GM23338 (cell line): Measurements from ENCODE around the gene GRAMD1A. TPM values are rescaled to one million over a fixed set of nuclear protein-coding genes. Genes with fewer than 3 reads are reported as not detected.

Experiments used
- ATAC-seq: fragments of 200-7000 bp; cut with Tn5 transposase; 3 replicates; pipeline ENCODE4 v1.9.1; 2020
- DNase-seq: peaks from one replicate; pipeline ENCODE4 v3.0.0-alpha.2; 2015; ENCODE audit warnings: low spot score
- H2AFZ ChIP-seq: fragments of 200-600 bp; sonication (generic); 2 replicates; pipeline ENCODE4 v1.8.0; 2016; ENCODE audit warnings: antibody characterized with exemption, mild to moderate bottlenecking, moderate library complexity
- H3F3A ChIP-seq: fragments of 200-600 bp; sonication (generic); replicated peaks from 2 replicates; pipeline ENCODE4 v1.8.0; 2017; ENCODE audit warnings: antibody characterized with exemption, mixed run types, low read depth
- H3K27ac ChIP-seq: fragments of 200-600 bp; sonication (generic); 2 replicates; pipeline ENCODE4 v1.6.1; 2016; ENCODE audit warnings: low read depth
- H3K27me3 ChIP-seq: fragments of 200-600 bp; sonication (generic); 2 replicates; pipeline ENCODE4 v1.8.0; 2016; ENCODE audit warnings: mild to moderate bottlenecking, mixed run types, moderate library complexity; ENCODE audit not compliant: insufficient read depth
- H3K36me3 ChIP-seq: fragments of 200-600 bp; sonication (generic); 2 replicates; pipeline ENCODE4 v1.8.0; 2016; ENCODE audit warnings: mild to moderate bottlenecking; ENCODE audit not compliant: insufficient read depth
- H3K4me1 ChIP-seq: fragments of 200-600 bp; sonication (generic); 2 replicates; pipeline ENCODE4 v1.8.0; 2016; ENCODE audit warnings: mild to moderate bottlenecking, moderate library complexity; ENCODE audit not compliant: insufficient read depth
- H3K4me2 ChIP-seq: fragments of 200-600 bp; sonication (generic); 2 replicates; pipeline ENCODE4 v1.7.1; 2017; ENCODE audit warnings: mixed run types
- H3K4me3 ChIP-seq: fragments of 200-600 bp; sonication (generic); 2 replicates; pipeline ENCODE4 v1.6.1; 2016; ENCODE audit warnings: mixed run types
- H3K79me2 ChIP-seq: fragments of 200-600 bp; sonication (generic); replicated peaks from 2 replicates; pipeline ENCODE4 v1.8.0; 2017; ENCODE audit warnings: mild to moderate bottlenecking; ENCODE audit not compliant: insufficient read depth
- H3K9me2 ChIP-seq: fragments of 200-600 bp; sonication (generic); 2 replicates; pipeline ENCODE4 v1.8.0; 2017; ENCODE audit not compliant: insufficient read depth
- H4K20me1 ChIP-seq: fragments of 200-600 bp; sonication (generic); replicated peaks from 2 replicates; pipeline ENCODE4 v1.8.0; 2017; ENCODE audit warnings: mild to moderate bottlenecking; ENCODE audit not compliant: insufficient read depth
- H3K27ac Mint-ChIP-seq: 2 replicates; pipeline ENCODE4 v1.8.0; 2020; ENCODE audit warnings: inconsistent platforms, mild to moderate bottlenecking, moderate library complexity, mixed read lengths
- H3K27me3 Mint-ChIP-seq: 3 replicates; pipeline ENCODE4 v1.8.0; 2022; ENCODE audit warnings: low read depth, mild to moderate bottlenecking, moderate library complexity, mixed read lengths, inconsistent platforms; ENCODE audit not compliant: insufficient read depth, poor library complexity
- H3K36me3 Mint-ChIP-seq: 3 replicates; pipeline ENCODE4 v1.8.0; 2021; ENCODE audit warnings: low read depth, mild to moderate bottlenecking, inconsistent platforms, moderate library complexity, mixed read lengths
- H3K4me1 Mint-ChIP-seq: 3 replicates; pipeline ENCODE4 v1.8.0; 2020; ENCODE audit warnings: mild to moderate bottlenecking, inconsistent platforms, mixed read lengths
- H3K4me3 Mint-ChIP-seq: 3 replicates; pipeline ENCODE4 v1.8.0; 2021; ENCODE audit warnings: moderate library complexity, mild to moderate bottlenecking, inconsistent platforms, mixed read lengths
- H3K9me3 Mint-ChIP-seq: 3 replicates; pipeline ENCODE4 v1.8.0; 2020; ENCODE audit warnings: moderate library complexity, mild to moderate bottlenecking, inconsistent platforms, mixed read lengths
- CREB1 ChIP-seq: fragments of 250-450 bp; sonication (Bioruptor Pico); IDR thresholded peaks from 2 replicates; pipeline ENCODE4 v1.5.0; 2020; ENCODE audit warnings: low read depth, mild to moderate bottlenecking, moderate library complexity
- CTCF ChIP-seq, 2 experiments: fragments of 200-600 bp in 1 of 2; sonication (generic) in 1 of 2; conservative IDR thresholded peaks; 2 replicates each; pipeline versions ENCODE4 v1.5.1 to v1.6.1; 2016 to 2017; ENCODE audit warnings: antibody characterized with exemption in 2 of 2, low read depth in 2 of 2, mild to moderate bottlenecking in 2 of 2, moderate library complexity in 1 of 2
- ETS1 ChIP-seq: IDR thresholded peaks from 2 replicates; pipeline ENCODE4 v1.6.1; 2016; ENCODE audit warnings: antibody characterized with exemption
- EZH2 ChIP-seq: fragments of 200-600 bp; sonication (generic); IDR thresholded peaks from one replicate; pipeline ENCODE4 v1.8.0; 2017; ENCODE audit warnings: antibody characterized with exemption, mild to moderate bottlenecking, low read depth; ENCODE audit not compliant: unreplicated experiment
- EZH2phosphoT487 ChIP-seq: fragments of 200-600 bp; sonication (generic); IDR thresholded peaks from one replicate; pipeline ENCODE4 v1.8.1; 2018; ENCODE audit warnings: antibody characterized with exemption; ENCODE audit not compliant: unreplicated experiment
- JUNB ChIP-seq: IDR thresholded peaks from one replicate; pipeline ENCODE4 v1.6.1; 2016; ENCODE audit warnings: antibody characterized with exemption; ENCODE audit not compliant: unreplicated experiment
- NANOG ChIP-seq: IDR thresholded peaks from 2 replicates; pipeline ENCODE4 v1.6.1; 2016; ENCODE audit warnings: antibody characterized with exemption, borderline replicate concordance
- POLR2AphosphoS5 ChIP-seq: IDR thresholded peaks from 2 replicates; pipeline ENCODE4 v1.6.1; 2016; ENCODE audit warnings: antibody characterized with exemption, low read depth
- REST ChIP-seq: IDR thresholded peaks from one replicate; pipeline ENCODE4 v1.6.1; 2018; ENCODE audit warnings: antibody characterized with exemption; ENCODE audit not compliant: unreplicated experiment
- STAT1 ChIP-seq: IDR thresholded peaks from one replicate; pipeline ENCODE4 v1.6.1; 2016; ENCODE audit warnings: antibody characterized with exemption; ENCODE audit not compliant: unreplicated experiment
- ZNF114 ChIP-seq: fragments of 250-450 bp; sonication (Bioruptor Pico); IDR thresholded peaks from 2 replicates; pipeline ENCODE4 v1.5.0; 2020; ENCODE audit warnings: mild to moderate bottlenecking, moderate library complexity
- ZNF331 ChIP-seq: fragments of 250-450 bp; sonication (Bioruptor Pico); IDR thresholded peaks from 2 replicates; pipeline ENCODE4 v1.5.0; 2020; ENCODE audit warnings: low read depth, mild to moderate bottlenecking, moderate library complexity
- ZNF462 ChIP-seq: fragments of 250-450 bp; sonication (Bioruptor Pico); IDR thresholded peaks from 2 replicates; pipeline ENCODE4 v1.5.0; 2020; ENCODE audit warnings: mild to moderate bottlenecking, moderate library complexity
- polyA plus RNA-seq: library from polyadenylated mRNA; unstranded; fragments of >200 nt; fragmentation: Nextera tagmentation; extraction: Ambion mirVana; gene quantifications from 2 replicates; pipeline ENCODE4 v1.2.1, GENCODE V29; 2016
- total RNA-seq: library from RNA; depleted of rRNA; stranded (reverse); fragments of >200 nt; shearing (Covaris generic); gene quantifications from 2 replicates; pipeline ENCODE4 v1.2.3, GENCODE V29; 2014

The GRAMD1A gene
- total and polyA plus RNA-seq, 2 experiments from 2014 or later: 122 to 174 TPM

- no peaks in the 10 kb centered on the region for H3K36me3 ChIP-seq
- ATAC-seq (no peak), DNase-seq (no peak)
- Mint-ChIP-seq H3K4me3 (no peak overlapping the region), H3K9me3 (peaks cover 7% of the 10 kb centered on the region; the same call in 2 of the 3 replicates), H3K4me1 (peaks cover 8% of the 10 kb centered on the region), H3K27me3 (peaks cover 34% of the 10 kb centered on the region), H3K36me3 (no peaks in the 10 kb centered on the region; the same call in 2 of the 3 replicates), H3K27ac (no peak overlapping the region)
- no peaks in the 10 kb centered on the region; the same call in 1 of the 2 replicates for H4K20me1 ChIP-seq
- TF ChIP-seq ZNF462 (no peak), JUNB (no peak), ZNF114 (CRISPR knock-in tag) (no peak), STAT1 (no peak), CREB1 (CRISPR knock-in tag) (no peak), REST (no peak), NANOG (no peak), EZH2 (no peak), POLR2AphosphoS5 (no peak), ETS1 (no peak), CTCF (conservative IDR thresholded peaks at IDR 0.05; ENCODE audit: low read depth in 2 of 2) (no peak), EZH2phosphoT487 (no peak), ZNF331 (CRISPR knock-in tag) (no peak)
- no peak overlapping the region for H3K4me3 ChIP-seq
- no peak overlapping the region for H2AFZ ChIP-seq
- no peak overlapping the region for H3K27ac ChIP-seq
- peaks cover 34% of the 10 kb centered on the region for H3K27me3 ChIP-seq
- H3K79me2 ChIP-seq: no peaks in the 10 kb centered on the region
- H3F3A ChIP-seq: peaks cover 22% of the 10 kb centered on the region
- H3K4me2 ChIP-seq: no peak overlapping the region
- peaks cover 11% of the 10 kb centered on the region for H3K4me1 ChIP-seq
- no peaks in the 10 kb centered on the region for H3K9me2 ChIP-seq
Measured at GRCh38 chr19:35034005-35034502, 33.9 kb downstream of the GRAMD1A start.
